ENCODE measurements around the gene KNG1. TPM values are rescaled to one million over a fixed set of nuclear protein-coding genes. Genes with fewer than 3 reads are reported as not detected.

Gene KNG1
- 0.05 and 0.11 TPM in 2 replicates for polyA plus RNA-seq (2011; rRNA removed)
- polyA plus RNA-seq (2012; cell fraction: cytosol; rRNA removed) = 0.01 TPM in 2 replicates
- not detected in 2 replicates for polyA plus RNA-seq (2012; cell fraction: nucleus; rRNA removed)
- 0.04 TPM in 1 of 3 replicates, not detected in the others for polyA plus RNA-seq (2017; fragmentation: RNase III; extraction: RNeasy Plus Mini Kit Qiagen cat#74134 plus additional on column Dnase treatment)
- polyA minus RNA-seq (2011; rRNA and poly(A)+ RNA removed) = not detected in 2 replicates

- POLR2A ChIA-PET = no interaction called here
- no peak within 1 kb of the TSS for H3K4me2 ChIP-seq
- TF ChIP-seq PBX3 (IDR thresholded peaks at IDR 0.05) = no peak
- TF ChIP-seq NPAS2 (CRISPR knock-in tag; IDR thresholded peaks at IDR 0.05; ENCODE audit: borderline replicate concordance) = no peak
- no peak for TF ChIP-seq E2F6 (IDR thresholded peaks at IDR 0.05; ENCODE audit: borderline replicate concordance, low read depth)
- TF ChIP-seq SMC3 (IDR thresholded peaks at IDR 0.05) = no peak
- no peak for TF ChIP-seq RAD21 (conservative IDR thresholded peaks at IDR 0.05 in 1 of 2, IDR thresholded peaks at IDR 0.05 in 1 of 2)
- no peak for TF ChIP-seq KDM5A (IDR thresholded peaks at IDR 0.05)
- no peak for TF ChIP-seq CBX8 (IDR thresholded peaks at IDR 0.05)
- TF ChIP-seq RCOR1 (IDR thresholded peaks at IDR 0.05; ENCODE audit: low read depth, low read length) = no peak
- TF ChIP-seq CHD2 (IDR thresholded peaks at IDR 0.05; ENCODE audit: low read length, partially characterized antibody) = no peak
- TF ChIP-seq MYC (IDR thresholded peaks at IDR 0.05; ENCODE audit: borderline replicate concordance, low read length) = no peak
- no peak for TF ChIP-seq RNF2 (IDR thresholded peaks at IDR 0.05; ENCODE audit: borderline replicate concordance, low read depth)
- TF ChIP-seq USF2 (IDR thresholded peaks at IDR 0.05) = no peak
- TF ChIP-seq CBX2 (IDR thresholded peaks at IDR 0.05; ENCODE audit: borderline replicate concordance, low read depth) = no peak
- H3K27ac ChIP-seq = no peak within 1 kb of the TSS
- ATAC-seq (no peak), DNase-seq (ENCODE audit: low read depth in 1 of 2, low spot score in 1 of 2) (no peak), FAIRE-seq (no peak)
- CTCF ChIA-PET = no interaction called here
- no peaks in the 10 kb centered on the region for H3K4me1 ChIP-seq
- no peak within 1 kb of the TSS for H3K4me3 ChIP-seq
- no peaks in the 10 kb centered on the region for H3K9me3 ChIP-seq
- WGBS (ENCODE audit: missing lambda C conversion rate) = 59% methylated on average over 3 of the region's 3 CpGs
Measured at GRCh38 chr3:186717039-186717457, at the start of gene KNG1. KNG1 (plus strand) TSS chr3:186717359; CDS start chr3:186717543, 184 bp downstream.

- Histone ChIP-seq H3K4me3 (no peak overlapping the region), H3K4me1 (peaks cover 9% of the 10 kb centered on the region), H3K4me2 (no peak overlapping the region), H3K9me3 (no peaks in the 10 kb centered on the region), H3K27ac (no peak overlapping the region)
- DNase-seq (ENCODE audit: low read depth in 1 of 2, low spot score in 1 of 2) = no peak
- no peak for FAIRE-seq
- ChIA-PET POLR2A (no interaction called here), CTCF (interaction anchor here (1.1 kb wide), 1 partner anchor 54 kb away, joined by 4 read pairs; no protein-coding TSS in a partner anchor)
- WGBS (ENCODE audit: missing lambda C conversion rate) = 70% methylated on average over 6 of the region's 6 CpGs
- TF ChIP-seq JUN (IDR thresholded peaks at IDR 0.05) = no peak
- TF ChIP-seq TP53 (CRISPR knock-in tag; IDR thresholded peaks at IDR 0.05) = no peak
- TF ChIP-seq E2F6 (IDR thresholded peaks at IDR 0.05; ENCODE audit: borderline replicate concordance, low read depth) = no peak
- no peak for TF ChIP-seq RNF2 (IDR thresholded peaks at IDR 0.05; ENCODE audit: borderline replicate concordance, low read depth)
- no peak for TF ChIP-seq SMC3 (IDR thresholded peaks at IDR 0.05)
- no peak for TF ChIP-seq CEBPB (IDR thresholded peaks at IDR 0.05)
- TF ChIP-seq KDM1A (IDR thresholded peaks at IDR 0.05; ENCODE audit: low read depth) = no peak
- TF ChIP-seq CHD4 (IDR thresholded peaks at IDR 0.05; ENCODE audit: borderline replicate concordance) = no peak
- TF ChIP-seq ZFP36 (IDR thresholded peaks at IDR 0.05; ENCODE audit: borderline replicate concordance, partially characterized antibody) = no peak
- no peak for TF ChIP-seq CHD2 (IDR thresholded peaks at IDR 0.05; ENCODE audit: low read length, partially characterized antibody)
- TF ChIP-seq MAFK (IDR thresholded peaks at IDR 0.05; ENCODE audit: partially characterized antibody) = no peak
- no peak for TF ChIP-seq SREBF2 (IDR thresholded peaks at IDR 0.05)
- TF ChIP-seq EHF (CRISPR knock-in tag; IDR thresholded peaks at IDR 0.05) = no peak
- TF ChIP-seq CBX8 (IDR thresholded peaks at IDR 0.05) = no peak
- no peak for TF ChIP-seq KDM5A (IDR thresholded peaks at IDR 0.05)
- no peak for TF ChIP-seq HOXB5 (CRISPR knock-in tag; IDR thresholded peaks at IDR 0.05)
- no peak for TF ChIP-seq JUNB (IDR thresholded peaks at IDR 0.05)
- no peak for ATAC-seq
Measured at GRCh38 chr3:186668426-186668825, 48.7 kb upstream of the KNG1 start.

All from A549 (cell line).